HCT116 (cell line): ENCODE measurements around the gene ABLIM1.

Experiments used
- EZH2phosphoT487 ChIP-seq: fragments of 200-600 bp; IDR thresholded peaks from 2 replicates; pipeline ENCODE4 v1.6.1; 2018; ENCODE audit warnings: antibody characterized with exemption, borderline replicate concordance
- POLR2A ChIP-seq: IDR thresholded peaks from 2 replicates; pipeline ENCODE4 v1.7.0; 2011; ENCODE audit warnings: borderline replicate concordance; ENCODE audit not compliant: insufficient read depth, insufficient read length; ENCODE audit errors: extremely low read depth
- RAD21 ChIP-seq: IDR thresholded peaks from 2 replicates; pipeline ENCODE4 v1.6.1; 2012; ENCODE audit warnings: low read depth, mild to moderate bottlenecking
- SRF ChIP-seq: IDR thresholded peaks from 2 replicates; pipeline ENCODE4 v1.6.1; 2012; ENCODE audit warnings: low read depth
- YY1 ChIP-seq: IDR thresholded peaks from 2 replicates; pipeline ENCODE4 v1.6.1; 2011; ENCODE audit warnings: low read length, low read depth, moderate library complexity, mild to moderate bottlenecking; ENCODE audit not compliant: insufficient replicate concordance; ENCODE audit errors: extremely low read depth
- ZNF274 ChIP-seq: fragments of 200-500 bp; sonication (Bioruptor generic); IDR thresholded peaks from 2 replicates; pipeline ENCODE4 v1.6.1; 2014; ENCODE audit warnings: mild to moderate bottlenecking, low read depth, low read length, inconsistent platforms
- TF ChIP-seq, protein P1 (sequence below), 3 experiments: fragments of 200-600 bp in 1 of 3; sonication (generic) in 1 of 3; IDR thresholded peaks in 2 of 3; conservative IDR thresholded peaks in 1 of 3; 2 replicates each; pipeline ENCODE4 v1.5.1; 2012 to 2017; ENCODE audit warnings: low read depth in 2 of 3, low read length in 2 of 3, antibody characterized with exemption in 1 of 3, borderline replicate concordance in 1 of 3, control low read depth in 1 of 3, mild to moderate bottlenecking in 1 of 3, mixed read lengths in 1 of 3, mixed run types in 1 of 3, moderate library complexity in 1 of 3; ENCODE audit not compliant: insufficient read depth in 1 of 3
- TF ChIP-seq, protein P2 (sequence below): IDR thresholded peaks from 2 replicates; pipeline ENCODE4 v1.6.1; 2012
- TF ChIP-seq, protein P3 (sequence below): IDR thresholded peaks from 2 replicates; pipeline ENCODE4 v1.6.1; 2012
- TF ChIP-seq, protein P4 (sequence below): IDR thresholded peaks from 2 replicates; pipeline ENCODE4 v1.6.1; 2012; ENCODE audit warnings: low read depth
- TF ChIP-seq, protein P5 (sequence below): IDR thresholded peaks from 2 replicates; pipeline ENCODE4 v1.6.1; 2011; ENCODE audit warnings: mild to moderate bottlenecking, low read length, moderate library complexity; ENCODE audit not compliant: insufficient replicate concordance; ENCODE audit errors: extremely low read depth

DNA sequence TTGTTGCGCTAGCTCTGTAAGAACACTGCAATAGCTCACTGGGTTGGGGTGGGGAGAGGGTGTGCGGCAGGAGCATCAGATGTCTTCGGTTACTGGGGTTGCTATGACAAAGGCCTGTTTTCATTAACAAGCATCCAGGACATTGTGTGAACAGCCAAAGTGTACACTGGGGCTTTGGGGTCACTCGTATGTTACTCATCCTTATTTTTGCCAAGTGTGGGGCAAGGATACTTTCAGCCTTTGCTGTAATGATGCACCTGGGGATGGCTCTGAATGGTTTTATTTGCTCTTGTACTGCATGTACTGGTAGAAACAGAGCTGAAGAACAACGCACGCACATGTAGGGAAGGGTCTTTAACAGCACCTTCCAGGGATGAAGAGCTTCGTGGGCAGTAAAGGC lies 180.8 kb downstream of the ABLIM1 start:
- TF ChIP-seq, protein P1, sequence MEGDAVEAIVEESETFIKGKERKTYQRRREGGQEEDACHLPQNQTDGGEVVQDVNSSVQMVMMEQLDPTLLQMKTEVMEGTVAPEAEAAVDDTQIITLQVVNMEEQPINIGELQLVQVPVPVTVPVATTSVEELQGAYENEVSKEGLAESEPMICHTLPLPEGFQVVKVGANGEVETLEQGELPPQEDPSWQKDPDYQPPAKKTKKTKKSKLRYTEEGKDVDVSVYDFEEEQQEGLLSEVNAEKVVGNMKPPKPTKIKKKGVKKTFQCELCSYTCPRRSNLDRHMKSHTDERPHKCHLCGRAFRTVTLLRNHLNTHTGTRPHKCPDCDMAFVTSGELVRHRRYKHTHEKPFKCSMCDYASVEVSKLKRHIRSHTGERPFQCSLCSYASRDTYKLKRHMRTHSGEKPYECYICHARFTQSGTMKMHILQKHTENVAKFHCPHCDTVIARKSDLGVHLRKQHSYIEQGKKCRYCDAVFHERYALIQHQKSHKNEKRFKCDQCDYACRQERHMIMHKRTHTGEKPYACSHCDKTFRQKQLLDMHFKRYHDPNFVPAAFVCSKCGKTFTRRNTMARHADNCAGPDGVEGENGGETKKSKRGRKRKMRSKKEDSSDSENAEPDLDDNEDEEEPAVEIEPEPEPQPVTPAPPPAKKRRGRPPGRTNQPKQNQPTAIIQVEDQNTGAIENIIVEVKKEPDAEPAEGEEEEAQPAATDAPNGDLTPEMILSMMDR (IDR thresholded peaks at IDR 0.05 in 2 of 3, conservative IDR thresholded peaks at IDR 0.05 in 1 of 3; ENCODE audit: borderline replicate concordance in 1 of 3, insufficient read depth in 1 of 3, low read depth in 2 of 3, low read length in 2 of 3): no peak
- TF ChIP-seq, protein P2, sequence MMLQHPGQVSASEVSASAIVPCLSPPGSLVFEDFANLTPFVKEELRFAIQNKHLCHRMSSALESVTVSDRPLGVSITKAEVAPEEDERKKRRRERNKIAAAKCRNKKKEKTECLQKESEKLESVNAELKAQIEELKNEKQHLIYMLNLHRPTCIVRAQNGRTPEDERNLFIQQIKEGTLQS: no peak
- TF ChIP-seq POLR2A: no peak
- TF ChIP-seq ZNF274: no peak
- TF ChIP-seq, protein P3, sequence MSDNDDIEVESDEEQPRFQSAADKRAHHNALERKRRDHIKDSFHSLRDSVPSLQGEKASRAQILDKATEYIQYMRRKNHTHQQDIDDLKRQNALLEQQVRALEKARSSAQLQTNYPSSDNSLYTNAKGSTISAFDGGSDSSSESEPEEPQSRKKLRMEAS: no peak
- TF ChIP-seq, protein P4, sequence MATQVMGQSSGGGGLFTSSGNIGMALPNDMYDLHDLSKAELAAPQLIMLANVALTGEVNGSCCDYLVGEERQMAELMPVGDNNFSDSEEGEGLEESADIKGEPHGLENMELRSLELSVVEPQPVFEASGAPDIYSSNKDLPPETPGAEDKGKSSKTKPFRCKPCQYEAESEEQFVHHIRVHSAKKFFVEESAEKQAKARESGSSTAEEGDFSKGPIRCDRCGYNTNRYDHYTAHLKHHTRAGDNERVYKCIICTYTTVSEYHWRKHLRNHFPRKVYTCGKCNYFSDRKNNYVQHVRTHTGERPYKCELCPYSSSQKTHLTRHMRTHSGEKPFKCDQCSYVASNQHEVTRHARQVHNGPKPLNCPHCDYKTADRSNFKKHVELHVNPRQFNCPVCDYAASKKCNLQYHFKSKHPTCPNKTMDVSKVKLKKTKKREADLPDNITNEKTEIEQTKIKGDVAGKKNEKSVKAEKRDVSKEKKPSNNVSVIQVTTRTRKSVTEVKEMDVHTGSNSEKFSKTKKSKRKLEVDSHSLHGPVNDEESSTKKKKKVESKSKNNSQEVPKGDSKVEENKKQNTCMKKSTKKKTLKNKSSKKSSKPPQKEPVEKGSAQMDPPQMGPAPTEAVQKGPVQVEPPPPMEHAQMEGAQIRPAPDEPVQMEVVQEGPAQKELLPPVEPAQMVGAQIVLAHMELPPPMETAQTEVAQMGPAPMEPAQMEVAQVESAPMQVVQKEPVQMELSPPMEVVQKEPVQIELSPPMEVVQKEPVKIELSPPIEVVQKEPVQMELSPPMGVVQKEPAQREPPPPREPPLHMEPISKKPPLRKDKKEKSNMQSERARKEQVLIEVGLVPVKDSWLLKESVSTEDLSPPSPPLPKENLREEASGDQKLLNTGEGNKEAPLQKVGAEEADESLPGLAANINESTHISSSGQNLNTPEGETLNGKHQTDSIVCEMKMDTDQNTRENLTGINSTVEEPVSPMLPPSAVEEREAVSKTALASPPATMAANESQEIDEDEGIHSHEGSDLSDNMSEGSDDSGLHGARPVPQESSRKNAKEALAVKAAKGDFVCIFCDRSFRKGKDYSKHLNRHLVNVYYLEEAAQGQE: no peak
- no peak for TF ChIP-seq EZH2phosphoT487
- no peak for TF ChIP-seq SRF
- TF ChIP-seq, protein P5, sequence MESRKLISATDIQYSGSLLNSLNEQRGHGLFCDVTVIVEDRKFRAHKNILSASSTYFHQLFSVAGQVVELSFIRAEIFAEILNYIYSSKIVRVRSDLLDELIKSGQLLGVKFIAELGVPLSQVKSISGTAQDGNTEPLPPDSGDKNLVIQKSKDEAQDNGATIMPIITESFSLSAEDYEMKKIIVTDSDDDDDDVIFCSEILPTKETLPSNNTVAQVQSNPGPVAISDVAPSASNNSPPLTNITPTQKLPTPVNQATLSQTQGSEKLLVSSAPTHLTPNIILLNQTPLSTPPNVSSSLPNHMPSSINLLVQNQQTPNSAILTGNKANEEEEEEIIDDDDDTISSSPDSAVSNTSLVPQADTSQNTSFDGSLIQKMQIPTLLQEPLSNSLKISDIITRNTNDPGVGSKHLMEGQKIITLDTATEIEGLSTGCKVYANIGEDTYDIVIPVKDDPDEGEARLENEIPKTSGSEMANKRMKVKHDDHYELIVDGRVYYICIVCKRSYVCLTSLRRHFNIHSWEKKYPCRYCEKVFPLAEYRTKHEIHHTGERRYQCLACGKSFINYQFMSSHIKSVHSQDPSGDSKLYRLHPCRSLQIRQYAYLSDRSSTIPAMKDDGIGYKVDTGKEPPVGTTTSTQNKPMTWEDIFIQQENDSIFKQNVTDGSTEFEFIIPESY: no peak
- no peak for TF ChIP-seq RAD21
- no peak for TF ChIP-seq YY1
